K562 (cell line): ENCODE data around the gene TIMM22. TPM values are rescaled to one million over a fixed set of nuclear protein-coding genes. Genes with fewer than 3 reads are reported as not detected.
A peak's percentile ranks its signal among the peaks of the same experiment; 100 is the strongest.

ENCODE experiments used
- ATAC-seq: fragments of 200-7000 bp; cut with Tn5 transposase; 3 replicates; pipeline ENCODE4 v1.9.1; 2020; ENCODE audit warnings: moderate library complexity
- BruUV-seq: library from RNA; stranded (reverse); fragments of 400-500 nt; replicated peaks from 2 replicates; lab custom pipeline; 2021; lab: Mats Ljungman, UMichigan
- CTCF ChIA-PET: fragments of 300-600 bp; formaldehyde crosslinking; extraction: SDS; loops from one replicate; lab custom pipeline; 2021; ENCODE audit warnings: low intra/inter-chr PET ratio; lab: Yijun Ruan, JAX
- POLR2A ChIA-PET: fragments of 300-600, 350-650 bp; sonication (Branson Sonifier 250); formaldehyde crosslinking; extraction: SDS; loops from one replicate; lab custom pipeline; 2021; ENCODE audit warnings: antibody characterized with exemption, inconsistent platforms; lab: Yijun Ruan, JAX
- DNase-seq, 4 experiments: peaks; one replicate each; pipeline versions ENCODE4 v3.0.0 to v3.0.0-alpha.2; 2011 to 2018; ENCODE audit warnings: low spot score in 3 of 4, mixed read lengths in 3 of 4; ENCODE audit errors: extremely low read depth in 1 of 4
- FAIRE-seq: peaks from 2 replicates; lab custom pipeline; 2011; peaks lifted over from hg19 to GRCh38; lab: Jason Lieb, UNC
- H2AFZ ChIP-seq: 2 replicates; pipeline ENCODE4 v1.6.0; 2011; ENCODE audit warnings: low read depth, low read length, control low read depth, inconsistent platforms
- H3K27ac ChIP-seq: fragments of 200-600 bp; 3 replicates; pipeline ENCODE4 v1.8.0; 2011; ENCODE audit warnings: low read depth, mild to moderate bottlenecking, control low read depth, inconsistent platforms, low read length, moderate library complexity, mixed read lengths; ENCODE audit errors: extremely low read depth
- H3K27me3 ChIP-seq, 2 experiments: fragments of 300-600 bp in 1 of 2; 2 replicates in 1 of 2; 3 replicates in 1 of 2; pipeline versions ENCODE4 v1.6.0 to v1.8.0; 2011; ENCODE audit warnings: inconsistent platforms in 2 of 2, low read length in 2 of 2, mild to moderate bottlenecking in 1 of 2, mixed read lengths in 1 of 2, moderate library complexity in 1 of 2; ENCODE audit not compliant: control insufficient read depth in 2 of 2, insufficient read depth in 2 of 2
- H3K36me3 ChIP-seq: fragments of 300-600 bp; 3 replicates; pipeline ENCODE4 v1.8.0; 2011; ENCODE audit warnings: mild to moderate bottlenecking, low read length, inconsistent platforms; ENCODE audit not compliant: control insufficient read depth, insufficient read depth
- H3K4me1 ChIP-seq, 2 experiments: fragments of 200-600 bp in 1 of 2; replicated peaks in 1 of 2; 2 replicates in 1 of 2; 3 replicates in 1 of 2; pipeline versions ENCODE4 v1.5.1 to v1.8.0; 2011; ENCODE audit warnings: inconsistent platforms in 2 of 2, low read length in 2 of 2, mild to moderate bottlenecking in 1 of 2, mixed read lengths in 1 of 2, moderate library complexity in 1 of 2; ENCODE audit not compliant: control insufficient read depth in 2 of 2, insufficient read depth in 2 of 2
- H3K4me2 ChIP-seq: 2 replicates; pipeline ENCODE4 v1.6.1; 2011; ENCODE audit warnings: low read length, control low read depth, inconsistent platforms, mixed read lengths; ENCODE audit not compliant: insufficient read depth
- H3K4me3 ChIP-seq: fragments of 200-600 bp; sonication (generic), shearing (Covaris generic); 2 replicates; pipeline ENCODE4 v1.5.1; 2016; ENCODE audit warnings: control low read depth, inconsistent platforms
- H3K79me2 ChIP-seq: fragments of 200-600 bp; 3 replicates; pipeline ENCODE4 v1.8.0; 2011; ENCODE audit warnings: low read length, inconsistent platforms; ENCODE audit not compliant: control insufficient read depth, insufficient read depth
- H3K9ac ChIP-seq, 2 experiments: 2 replicates each; pipeline versions ENCODE4 v1.6.0 to v1.6.1; 2011; ENCODE audit warnings: low read depth in 2 of 2, low read length in 2 of 2, control low read depth in 1 of 2, inconsistent platforms in 1 of 2, mild to moderate bottlenecking in 1 of 2, mixed read lengths in 1 of 2; ENCODE audit not compliant: insufficient read depth in 1 of 2
- H3K9me1 ChIP-seq: one replicate; pipeline ENCODE4 v1.6.0; 2011; ENCODE audit warnings: inconsistent platforms, mild to moderate bottlenecking, low read length, moderate library complexity; ENCODE audit not compliant: control insufficient read depth, insufficient read depth
- H3K9me3 ChIP-seq: replicated peaks from 2 replicates; pipeline ENCODE4 v1.5.1; 2011; ENCODE audit warnings: low read depth, low read length, inconsistent platforms; ENCODE audit not compliant: control insufficient read depth, insufficient read depth
- H4K20me1 ChIP-seq: replicated peaks from 2 replicates; pipeline ENCODE4 v1.6.1; 2011; ENCODE audit warnings: low read length, inconsistent platforms, mixed read lengths; ENCODE audit not compliant: control insufficient read depth, insufficient read depth
- POLR2G ChIP-seq: fragments of 200-400 bp; formaldehyde crosslinking; IDR thresholded peaks from 2 replicates; pipeline ENCODE4 v1.6.1; 2017; ENCODE audit warnings: low read depth, mild to moderate bottlenecking, antibody characterized with exemption, low read length, moderate library complexity
- TFAP4 ChIP-seq: sonication (generic); formaldehyde crosslinking; IDR thresholded peaks from 2 replicates; pipeline ENCODE4 v1.8.0; 2022; ENCODE audit warnings: missing genetic modification reagents, mild to moderate bottlenecking, moderate library complexity, borderline replicate concordance
- WGBS: fragments of 100-300 bp; shearing (Covaris generic); methylation state at CpG from one replicate; pipeline ENCODE4 v1.1.6; 2016; ENCODE audit warnings: low coverage, mixed read lengths; ENCODE audit not compliant: insufficient coverage; ENCODE audit errors: missing lambda C conversion rate; 5-methylcytosine and 5-hydroxymethylcytosine counted together
- in situ Hi-C: fragments of 300-500 bp; cut with MboI; formaldehyde crosslinking; loops from 4 replicates; pipeline ENCODE4 v1.15.0; 2018; ENCODE audit warnings: inconsistent platforms, mixed read lengths
- intact Hi-C: fragments of 100-400 bp; cut with micrococcal nuclease; formaldehyde crosslinking; loops from 2 replicates; pipeline ENCODE4 v1.14.2; 2022
- polyA plus RNA-seq, 8 experiments: library from polyadenylated mRNA; depleted of rRNA in 4 of 8; stranded (reverse) in 5 of 8; unstranded in 3 of 8; fragments of >200 nt; fragmentation: Nextera tagmentation in 2 of 8; fragmentation: Illumina TruSeq in 1 of 8; extraction: Ambion mirVana in 2 of 8; extraction: Trizol in 1 of 8; gene quantifications; 2 replicates each; pipeline versions ENCODE4 v1.2.1 to v1.2.3, GENCODE V29; 2011 to 2014; ENCODE audit warnings: inconsistent platforms in 1 of 8, missing spikeins in 1 of 8
- total RNA-seq, 7 experiments: library from RNA; depleted of rRNA in 6 of 7; stranded (reverse); fragments of >200 nt in 6 of 7; fragmentation: Illumina TruSeq in 2 of 7; extraction: Trizol in 2 of 7; gene quantifications; 2 replicates each; pipeline versions ENCODE4 v1.2.1 to v1.2.3, GENCODE V29; 2011 to 2021; ENCODE audit warnings: low replicate concordance in 1 of 7

Gene TIMM22
- total and polyA plus RNA-seq, 9 of the 15 experiments (the other 6 are each of a cell fraction or from before 2014, with no cell fraction given) = 5.9 to 14.1 (median 10.3) TPM

GRCh38 chr17:1003972-1004768, 7.2 kb downstream of the TIMM22 start:
- ATAC-seq (no peak), DNase-seq (no peak), FAIRE-seq (no peak)
- Histone ChIP-seq H3K4me3 (no peak overlapping the region), H3K9ac (peak overlapping the region in 1 of 2 experiments; percentile 68; a peak in 1 of 4 replicates), H3K36me3 (peaks cover 35% of the 10 kb centered on the region; the same call in 2 of the 3 replicates), H3K79me2 (peaks cover 4% of the 10 kb centered on the region; the same call in 2 of the 3 replicates), H3K9me1 (no peaks in the 10 kb centered on the region), H4K20me1 (no peaks in the 10 kb centered on the region), H3K4me2 (no peak overlapping the region), H3K27ac (no peak overlapping the region), H3K27me3 (no peaks in the 10 kb centered on the region; a peak in 1 of 5 replicates), H3K9me3 (no peaks in the 10 kb centered on the region), H2AFZ (no peak overlapping the region), H3K4me1 (peaks cover 0 to 27% of the 10 kb centered on the region in 2 experiments; a peak in 2 of 5 replicates)
- TF ChIP-seq POLR2G (peak; percentile 51), TFAP4 (CRISPR knock-in tag) (no peak)
- in situ Hi-C loops (no loop called here), intact Hi-C loops (no loop called here)
- BruUV-seq = no TSS peak
- ChIA-PET CTCF (no interaction called here), POLR2A (interaction anchor here (0.6 kb wide), 1 partner anchor 103 kb away, joined by 3 read pairs; no protein-coding TSS in a partner anchor)
- WGBS = 77% methylated on average over 16 of the region's 30 CpGs
